ENCODE measurements around the gene BAIAP2L1. TPM values are rescaled to one million over a fixed set of nuclear protein-coding genes. Genes with fewer than 3 reads are reported as not detected.

BAIAP2L1 gene
- total and polyA plus RNA-seq, 2 of the 8 experiments (the other 6 are each of a cell fraction or from before 2014, with no cell fraction given) = 19.2 to 42.9 TPM

- Histone ChIP-seq H4K8ac (ENCODE audit: extremely low read depth, insufficient read depth, low read length) (no peak overlapping the region), H2BK15ac (ENCODE audit: low read length) (no peak overlapping the region), H2BK12ac (ENCODE audit: low read depth, low read length) (no peak overlapping the region), H3K79me1 (ENCODE audit: low read depth, low read length) (peaks cover 5% of the 10 kb centered on the region; the same call in 1 of the 2 replicates), H2AFZ (ENCODE audit: low read length) (no peak overlapping the region), H3K4me1 (replicated peaks in 1 of 4; ENCODE audit: control insufficient read depth in 3 of 4, insufficient read depth in 4 of 4, low read length in 3 of 4) (peaks cover 0 to 2% (median 0%) of the 10 kb centered on the region in 4 experiments; a peak in 2 of 7 replicates), H3K18ac (ENCODE audit: extremely low read depth, low read length) (no peak overlapping the region), H2BK20ac (ENCODE audit: low read length) (no peak overlapping the region), H3K56ac (replicated peaks; ENCODE audit: insufficient read length, low read depth, low read length) (no peak overlapping the region), H4K20me1 (replicated peaks in 1 of 2; ENCODE audit: control insufficient read depth in 1 of 2, insufficient read depth in 2 of 2, low read length in 2 of 2) (no peaks in the 10 kb centered on the region), H3K9me3 (ENCODE audit: insufficient read depth in 2 of 2, low read depth in 1 of 2, low read length in 1 of 2) (no peaks in the 10 kb centered on the region), H2BK120ac (replicated peaks; ENCODE audit: low read depth, low read length) (no peak overlapping the region), H3K14ac (ENCODE audit: insufficient read length) (no peak overlapping the region), H3K9ac (replicated peaks in 1 of 4; ENCODE audit: extremely low read depth in 1 of 4, low read depth in 3 of 4, low read length in 3 of 4) (no peak overlapping the region), H2AK5ac (ENCODE audit: low read depth, low read length) (no peak overlapping the region), H3K79me2 (ENCODE audit: control insufficient read depth in 1 of 2, insufficient read depth in 2 of 2, low read length in 2 of 2) (peaks cover 0 to 47% of the 10 kb centered on the region in 2 experiments; a peak in 3 of 4 replicates), H4K91ac (replicated peaks; ENCODE audit: insufficient read length, low read length) (no peak overlapping the region), H3K27ac (ENCODE audit: low read depth, low read length) (no peak overlapping the region), H4K5ac (ENCODE audit: insufficient read length, low read depth, low read length) (no peak overlapping the region), H3K4ac (replicated peaks; ENCODE audit: insufficient read length, low read depth, low read length) (no peak overlapping the region), H3K4me3 (ENCODE audit: extremely low read depth in 1 of 4, insufficient read depth in 2 of 4, low read depth in 3 of 4, low read length in 4 of 4) (no peak overlapping the region), H3K23ac (ENCODE audit: insufficient read length) (no peak overlapping the region), H3K23me2 (ENCODE audit: low read depth, low read length) (no peaks in the 10 kb centered on the region), H3K27me3 (replicated peaks in 1 of 4; ENCODE audit: control insufficient read depth in 3 of 4, extremely low read depth in 1 of 4, insufficient read depth in 3 of 4, low read length in 3 of 4) (no peaks in the 10 kb centered on the region), H3K4me2 (ENCODE audit: insufficient read depth in 1 of 2, low read depth in 2 of 2, low read length in 2 of 2) (no peak overlapping the region), H2BK5ac (ENCODE audit: low read depth, low read length) (no peak overlapping the region), H3K36me3 (ENCODE audit: control insufficient read depth in 2 of 4, insufficient read depth in 4 of 4, low read length in 3 of 4) (no peaks in the 10 kb centered on the region; a peak in 1 of 8 replicates)
- FAIRE-seq (no peak), DNase-seq (ENCODE audit: low read depth in 1 of 2, low spot score in 2 of 2) (no peak)
- ChIA-PET CTCF (ENCODE audit: partially characterized antibody) (interaction anchor here (0.6 to 1.2 kb wide), 3 partner anchors 12 to 457 kb away, joined by 3 to 6 read pairs (median 4); no protein-coding TSS in a partner anchor), POLR2A (ENCODE audit: partially characterized antibody) (interaction anchor here (3.6 kb wide), 1 partner anchor 28 kb away, joined by 11 read pairs; the partner anchor contains the start of gene BAIAP2L1)
- TF ChIP-seq NRF1 (IDR thresholded peaks at IDR 0.05; ENCODE audit: low read depth, low read length) (no peak), CBX8 (IDR thresholded peaks at IDR 0.05; ENCODE audit: borderline replicate concordance, low read depth, low read length) (no peak), TBP (IDR thresholded peaks at IDR 0.05; ENCODE audit: low read depth, low read length) (no peak), ATF2 (IDR thresholded peaks at IDR 0.05; ENCODE audit: low read length) (no peak), SP2 (IDR thresholded peaks at IDR 0.05; ENCODE audit: low read length) (no peak), SRF (IDR thresholded peaks at IDR 0.05; ENCODE audit: low read depth, low read length) (no peak)
- TF ChIP-seq, protein P1, sequence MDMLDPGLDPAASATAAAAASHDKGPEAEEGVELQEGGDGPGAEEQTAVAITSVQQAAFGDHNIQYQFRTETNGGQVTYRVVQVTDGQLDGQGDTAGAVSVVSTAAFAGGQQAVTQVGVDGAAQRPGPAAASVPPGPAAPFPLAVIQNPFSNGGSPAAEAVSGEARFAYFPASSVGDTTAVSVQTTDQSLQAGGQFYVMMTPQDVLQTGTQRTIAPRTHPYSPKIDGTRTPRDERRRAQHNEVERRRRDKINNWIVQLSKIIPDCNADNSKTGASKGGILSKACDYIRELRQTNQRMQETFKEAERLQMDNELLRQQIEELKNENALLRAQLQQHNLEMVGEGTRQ (IDR thresholded peaks at IDR 0.05; ENCODE audit: low read length) = no peak
- WGBS, 2 experiments (ENCODE audit: extremely low coverage in 1 of 2, insufficient coverage in 1 of 2, insufficient read length in 1 of 2, insufficient replicate concordance in 2 of 2, low coverage in 1 of 2, low lambda C conversion rate in 2 of 2, missing lambda C conversion rate in 1 of 2) = 95% methylated on average over 3 of the region's 3 CpGs; no CpG with 5 or more reads in 1 of the 2 experiments
Measured at GRCh38 chr7:98372993-98373392, 27.9 kb downstream of the BAIAP2L1 start.
